ENCODE data around the gene CDC14A.
"Not testable (repeated sequence)": the region's sequence is repeated elsewhere in the genome, so short reads cannot be mapped to it uniquely, and the experiment has no call there.

The CDC14A gene

DNA sequence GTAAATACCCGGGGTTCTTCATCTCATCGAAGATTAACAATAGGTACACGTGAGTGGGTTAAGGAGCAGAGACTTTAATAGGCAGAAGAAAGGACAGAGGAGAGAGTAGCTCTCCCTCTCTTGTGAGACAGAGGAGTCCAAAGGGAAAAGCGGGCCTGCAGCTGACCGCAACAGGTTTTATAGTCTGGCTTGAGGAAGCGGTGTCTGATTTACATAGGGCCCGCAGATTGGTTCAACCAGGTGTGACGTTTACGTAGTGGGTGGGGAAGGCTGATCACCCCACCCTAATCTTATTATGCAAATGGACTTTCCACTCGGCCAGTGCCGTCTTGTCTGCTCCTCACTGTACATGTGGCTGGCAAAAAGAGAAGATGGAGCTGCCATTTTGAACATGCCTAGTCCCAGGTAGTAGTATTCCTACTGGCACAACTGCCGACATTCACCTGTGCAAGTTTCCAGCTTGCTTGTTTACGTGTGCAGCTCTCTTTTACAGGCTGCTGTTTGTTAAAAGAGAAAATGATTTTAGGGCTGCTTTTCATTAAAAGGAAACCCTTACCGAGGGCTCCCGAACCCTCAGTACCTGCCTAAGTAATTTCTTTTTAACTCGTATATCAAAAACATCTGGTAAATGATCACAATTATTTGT, 10.6 kb downstream of the CDC14A start:
- no peak for DNase-seq (ENCODE audit: low read depth)
- TF ChIP-seq, protein P1, sequence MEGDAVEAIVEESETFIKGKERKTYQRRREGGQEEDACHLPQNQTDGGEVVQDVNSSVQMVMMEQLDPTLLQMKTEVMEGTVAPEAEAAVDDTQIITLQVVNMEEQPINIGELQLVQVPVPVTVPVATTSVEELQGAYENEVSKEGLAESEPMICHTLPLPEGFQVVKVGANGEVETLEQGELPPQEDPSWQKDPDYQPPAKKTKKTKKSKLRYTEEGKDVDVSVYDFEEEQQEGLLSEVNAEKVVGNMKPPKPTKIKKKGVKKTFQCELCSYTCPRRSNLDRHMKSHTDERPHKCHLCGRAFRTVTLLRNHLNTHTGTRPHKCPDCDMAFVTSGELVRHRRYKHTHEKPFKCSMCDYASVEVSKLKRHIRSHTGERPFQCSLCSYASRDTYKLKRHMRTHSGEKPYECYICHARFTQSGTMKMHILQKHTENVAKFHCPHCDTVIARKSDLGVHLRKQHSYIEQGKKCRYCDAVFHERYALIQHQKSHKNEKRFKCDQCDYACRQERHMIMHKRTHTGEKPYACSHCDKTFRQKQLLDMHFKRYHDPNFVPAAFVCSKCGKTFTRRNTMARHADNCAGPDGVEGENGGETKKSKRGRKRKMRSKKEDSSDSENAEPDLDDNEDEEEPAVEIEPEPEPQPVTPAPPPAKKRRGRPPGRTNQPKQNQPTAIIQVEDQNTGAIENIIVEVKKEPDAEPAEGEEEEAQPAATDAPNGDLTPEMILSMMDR (IDR thresholded peaks at IDR 0.05; ENCODE audit: low read depth, low read length, missing control alignments) = no peak
- no peak overlapping the region for H3K4me3 ChIP-seq (ENCODE audit: low read depth, low read length)

DNA sequence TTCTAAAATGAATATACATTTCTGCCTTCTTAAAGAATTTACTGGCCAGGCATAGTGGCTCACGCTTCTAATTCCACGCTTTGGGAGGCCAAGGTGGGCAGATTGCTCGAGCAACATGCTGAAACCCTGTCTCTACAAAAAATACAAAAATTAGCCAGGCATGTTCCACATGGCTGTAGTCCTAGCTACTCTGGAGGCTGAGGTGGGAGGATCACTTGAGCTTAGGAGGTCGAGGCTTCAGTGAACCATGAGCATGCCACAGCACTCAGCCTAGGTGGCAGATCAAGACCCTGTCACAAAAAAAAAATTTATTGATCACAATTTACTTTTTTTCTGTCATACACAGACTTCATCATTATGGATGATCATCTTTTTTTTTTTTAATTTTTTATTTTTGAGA, 11.5 kb downstream of the CDC14A start:
- no peak overlapping the region for H3K4me3 ChIP-seq (ENCODE audit: low read depth, low read length)
- TF ChIP-seq, protein P1 (IDR thresholded peaks at IDR 0.05; ENCODE audit: low read depth, low read length, missing control alignments) = no peak
- DNase-seq (ENCODE audit: low read depth) = no peak

DNA sequence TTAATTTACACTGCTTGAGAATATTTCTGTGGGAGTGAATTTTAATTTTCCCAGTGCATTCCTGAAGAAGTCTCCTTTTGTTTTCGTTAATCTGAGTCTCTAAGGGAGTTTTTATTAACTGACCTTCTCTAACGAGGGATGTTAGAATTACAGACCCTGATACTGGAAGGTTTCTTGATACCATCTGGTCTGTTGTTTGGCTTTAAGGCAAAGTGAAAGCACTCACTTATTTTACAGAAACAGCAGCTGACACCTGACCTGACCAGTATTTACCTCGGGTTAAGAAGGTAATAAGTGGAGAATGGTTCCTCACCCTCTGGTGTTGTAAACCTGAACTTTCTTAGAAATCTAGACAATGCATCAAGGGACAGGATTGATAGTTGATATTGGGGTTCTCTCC, 12.4 kb downstream of the CDC14A start:
- TF ChIP-seq, protein P1 (IDR thresholded peaks at IDR 0.05; ENCODE audit: low read depth, low read length, missing control alignments) = no peak
- no peak overlapping the region for H3K4me3 ChIP-seq (ENCODE audit: low read depth, low read length)
- no peak for DNase-seq (ENCODE audit: low read depth)

- DNase-seq (ENCODE audit: low read depth) = no peak
- TF ChIP-seq, protein P1 (IDR thresholded peaks at IDR 0.05; ENCODE audit: low read depth, low read length, missing control alignments) = no peak
- H3K4me3 ChIP-seq (ENCODE audit: low read depth, low read length) = no peak overlapping the region
Measured at GRCh38 chr1:100366209-100366525, 13.9 kb downstream of the CDC14A start.

- not testable (repeated sequence) for DNase-seq (ENCODE audit: low read depth); H3K4me3 ChIP-seq (ENCODE audit: low read depth, low read length)
Measured at GRCh38 chr1:100369339-100369738, 17.0 kb downstream of the CDC14A start.

DNA sequence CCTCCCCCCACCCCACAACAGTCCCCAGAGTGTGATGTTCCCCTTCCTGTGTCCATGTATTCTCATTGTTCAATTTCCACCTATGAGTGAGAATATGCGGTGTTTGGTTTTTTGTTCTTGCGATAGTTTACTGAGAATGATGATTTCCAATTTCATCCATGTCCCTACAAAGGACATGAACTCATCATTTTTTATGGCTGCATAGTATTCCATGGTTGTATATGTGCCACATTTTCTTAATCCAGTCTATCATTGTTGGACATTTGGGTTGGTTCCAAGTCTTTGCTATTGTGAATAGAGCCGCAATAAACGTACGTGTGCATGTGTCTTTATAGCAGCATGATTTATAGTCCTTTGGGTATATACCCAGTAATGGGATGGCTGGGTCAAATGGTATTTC, 21.6 kb downstream of the CDC14A start:
- DNase-seq (ENCODE audit: low read depth); H3K4me3 ChIP-seq (ENCODE audit: low read depth, low read length): not testable (repeated sequence)

- DNase-seq (ENCODE audit: low read depth) = not testable (repeated sequence)
Measured at GRCh38 chr1:100376890-100377289, 24.6 kb downstream of the CDC14A start.

GRCh38 chr1:100377590-100378361, 25.5 kb downstream of the CDC14A start:
- TF ChIP-seq, protein P1 (IDR thresholded peaks at IDR 0.05; ENCODE audit: low read depth, low read length, missing control alignments) = no peak
- no peak for DNase-seq (ENCODE audit: low read depth)
- no peak overlapping the region for H3K4me3 ChIP-seq (ENCODE audit: low read depth, low read length)

More at GRCh38 chr1:100376890-100377289, 24.6 kb downstream of the CDC14A start:
- not testable (repeated sequence) for H3K4me3 ChIP-seq (ENCODE audit: low read depth, low read length)

Data from GM12864 (cell line).